Measurements from ENCODE around the gene KIF17.

The KIF17 gene

GRCh38 chr1:20616847-20617487, 100.8 kb downstream of the KIF17 start:
- no peak for FAIRE-seq

GRCh38 chr1:20615946-20616846, 101.6 kb downstream of the KIF17 start:
- FAIRE-seq = peak; percentile 93

GRCh38 chr1:20614131-20614579, 103.7 kb downstream of the KIF17 start:
- FAIRE-seq = no peak

Measured in A204.1 (cell line).